T-helper 9 cell (primary cell): ENCODE data around the gene PCNP.
"Not testable (repeated sequence)": the region's sequence is repeated elsewhere in the genome, so short reads cannot be mapped to it uniquely, and the experiment has no call there.

Experiments
- DNase-seq: peaks from one replicate; pipeline ENCODE4 v3.0.0-alpha.2; 2020

PCNP gene

DNA sequence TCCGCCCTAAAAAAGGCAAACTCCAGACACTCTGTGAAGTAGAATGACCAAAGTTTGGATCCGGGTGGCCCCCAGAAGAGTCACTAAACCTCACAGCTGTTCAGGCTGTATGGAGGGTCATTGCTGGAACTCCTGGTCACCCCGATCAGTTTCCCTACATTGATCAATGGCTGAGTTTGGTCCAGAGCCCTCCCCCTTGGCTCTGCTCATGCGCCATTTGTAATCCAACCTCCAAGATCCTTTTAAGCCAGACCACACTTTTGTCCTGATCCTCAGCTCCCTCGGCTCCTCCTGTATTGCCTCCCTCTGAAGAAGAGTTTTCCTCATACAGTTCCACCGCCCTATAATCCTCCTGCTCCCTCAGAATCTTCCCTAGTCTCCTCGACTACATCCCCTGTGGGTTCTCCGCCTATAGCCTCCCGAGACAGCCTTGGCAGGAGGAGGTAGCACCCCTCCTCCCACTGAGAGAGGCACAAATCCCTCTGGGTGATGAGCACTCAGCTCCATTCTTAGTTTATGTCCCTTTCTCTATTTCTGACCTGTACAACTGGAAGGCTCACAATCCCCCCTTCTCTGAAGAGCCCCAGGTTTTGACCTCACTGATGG, 60.7 kb downstream of the PCNP start:
- no peak for DNase-seq

DNA sequence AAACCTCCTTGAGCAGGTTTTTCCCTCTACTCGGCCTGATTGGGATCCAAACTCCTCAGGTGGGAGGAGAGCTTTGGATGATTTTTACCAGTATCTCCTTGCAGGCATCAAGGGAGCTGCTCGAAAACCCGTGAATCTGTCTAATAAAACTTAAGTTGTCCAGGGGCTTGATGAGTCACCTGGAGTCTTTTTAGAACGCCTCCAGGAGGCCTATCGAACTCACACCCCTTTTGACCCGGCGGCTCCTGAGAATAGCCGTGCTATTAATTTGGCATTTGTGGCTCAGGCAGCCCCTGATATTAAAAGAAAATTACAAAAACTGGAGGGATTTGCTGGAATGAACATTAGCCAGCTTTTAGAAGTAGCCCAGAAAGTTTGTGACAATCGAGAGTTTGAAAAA, 61.4 kb downstream of the PCNP start:
- no peak for DNase-seq

DNA sequence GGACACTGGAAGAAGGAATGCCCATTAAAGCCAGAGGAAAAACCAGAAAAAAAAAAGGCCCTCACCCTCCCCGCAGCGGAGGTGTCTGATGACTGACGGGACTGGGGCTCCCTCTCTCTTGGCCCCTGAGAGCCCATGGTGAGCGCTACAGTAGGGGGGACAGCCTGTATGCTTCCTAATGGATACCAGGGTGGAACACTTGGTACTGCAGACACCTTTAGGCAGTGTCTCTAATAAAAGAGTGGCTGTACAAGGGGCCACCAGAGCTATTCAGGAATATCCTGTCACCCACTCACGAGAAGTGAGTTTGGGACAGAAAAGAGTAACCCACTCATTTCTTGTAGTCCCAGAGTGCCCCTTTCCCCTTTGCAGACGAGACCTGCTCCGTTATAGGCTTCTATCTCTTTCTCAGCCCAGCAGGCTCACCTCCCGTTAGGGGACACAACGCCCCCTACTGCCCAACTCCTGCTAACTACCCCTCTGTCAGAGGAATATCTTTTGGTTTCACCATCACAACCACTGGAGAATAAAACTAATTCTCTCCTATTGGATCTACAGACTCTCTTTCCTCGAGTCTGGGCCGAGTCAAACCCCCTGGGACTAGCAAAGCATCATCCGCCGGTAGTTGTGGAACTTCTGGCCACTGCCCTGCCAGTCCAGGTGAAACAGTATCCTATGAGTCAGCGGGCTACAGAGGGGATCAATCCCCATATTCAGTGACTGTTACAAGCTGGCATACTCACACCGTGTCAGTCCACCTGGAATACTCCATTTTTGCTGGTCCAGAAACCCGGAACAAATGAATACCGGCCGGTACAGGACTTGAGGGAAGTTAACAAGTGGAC, 62.2 kb downstream of the PCNP start:
- peak; percentile 58 for DNase-seq

DNA sequence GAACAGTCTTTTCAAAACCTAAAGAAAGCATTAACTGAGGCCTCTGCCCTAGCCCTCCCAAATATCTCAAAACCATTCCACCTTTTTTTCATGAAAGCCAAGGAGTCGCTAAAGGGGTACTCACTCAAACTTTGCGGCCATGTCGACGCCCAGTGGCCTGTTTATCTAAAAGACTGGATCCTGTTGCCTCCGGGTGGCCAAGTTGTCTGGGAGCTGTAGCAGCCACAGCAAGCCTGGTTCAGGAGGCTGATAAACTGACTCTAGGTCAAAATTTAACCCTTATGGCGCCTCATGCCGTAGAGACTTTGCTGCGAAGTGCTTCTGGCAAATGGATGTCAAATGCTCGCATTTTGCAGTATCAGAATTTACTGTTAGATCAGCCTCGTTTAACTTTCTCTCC, 63.5 kb downstream of the PCNP start:
- DNase-seq: no peak

DNA sequence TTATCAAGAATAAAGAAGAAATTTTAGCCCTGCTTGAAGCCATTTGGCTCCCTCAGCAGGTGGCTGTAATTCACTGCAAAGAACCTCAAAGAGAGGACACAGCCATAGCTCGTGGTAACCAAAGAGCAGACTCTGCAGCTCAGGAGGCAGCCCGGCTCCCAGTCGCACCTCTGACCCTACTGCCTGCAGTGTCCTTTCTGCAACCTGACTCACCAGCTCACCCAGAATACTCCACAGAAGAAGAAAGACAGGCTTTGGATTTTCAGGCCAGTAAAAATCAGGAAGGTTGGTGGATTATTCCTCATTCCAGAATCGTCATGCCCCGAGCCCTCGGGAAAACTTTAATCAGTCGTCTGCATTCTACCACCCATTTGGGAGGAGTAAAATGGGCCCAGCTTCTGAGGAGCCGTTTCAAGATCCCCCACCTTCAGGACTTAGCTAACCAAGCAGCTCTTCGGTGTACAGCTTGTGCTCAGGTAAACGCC, 64.3 kb downstream of the PCNP start:
- no peak for DNase-seq

DNA sequence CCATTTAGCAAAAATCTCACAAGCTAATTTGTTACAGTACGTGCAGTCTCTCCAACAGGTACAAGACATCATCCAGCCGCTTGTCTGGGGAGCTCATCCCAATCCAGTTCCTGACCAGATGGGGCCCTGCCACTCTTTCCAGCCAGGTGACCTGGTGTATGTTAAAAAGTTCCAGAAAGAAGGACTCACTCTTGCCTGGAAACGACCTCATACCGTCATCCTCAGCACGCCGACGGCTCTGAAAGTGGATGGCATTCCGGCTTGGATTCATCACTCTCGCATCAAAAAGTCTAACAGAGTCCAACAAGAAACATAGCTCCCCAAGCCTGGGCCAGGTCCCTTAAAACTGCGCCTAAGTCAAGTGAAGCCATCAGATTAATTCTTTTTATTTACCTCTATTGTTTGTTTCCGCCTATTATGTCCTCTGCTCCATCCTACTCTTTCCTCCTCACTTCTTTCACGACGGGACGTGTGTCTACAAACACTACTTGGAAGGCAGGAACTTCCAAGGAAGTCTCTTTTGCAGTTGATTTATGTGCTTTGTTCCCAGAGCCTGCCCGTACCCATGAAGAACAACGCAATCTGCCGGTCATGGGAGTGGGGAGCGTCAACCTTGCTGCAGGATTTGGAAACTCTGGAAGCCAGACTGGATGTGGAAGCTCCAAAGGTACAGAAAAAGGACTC, 65.4 kb downstream of the PCNP start:
- no peak for DNase-seq

DNA sequence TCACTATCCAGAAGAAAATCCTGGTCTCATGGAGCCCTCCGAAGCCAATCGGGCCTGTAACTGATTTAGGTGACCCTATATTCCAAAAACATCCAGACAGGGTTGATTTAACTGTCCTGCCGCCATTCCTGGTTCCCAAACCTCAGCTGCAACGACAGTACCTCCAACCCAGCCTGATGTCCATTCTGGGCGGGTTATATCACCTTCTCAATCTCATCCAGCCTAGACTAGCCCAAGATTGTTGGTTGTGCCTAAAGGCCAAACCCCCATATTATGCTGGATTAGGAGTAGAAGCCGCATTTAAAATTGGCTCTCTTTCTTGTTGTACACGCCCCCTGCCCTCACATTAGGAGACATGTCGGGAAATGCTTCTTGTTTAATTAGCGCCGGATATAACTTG, 66.3 kb downstream of the PCNP start:
- DNase-seq: no peak

DNA sequence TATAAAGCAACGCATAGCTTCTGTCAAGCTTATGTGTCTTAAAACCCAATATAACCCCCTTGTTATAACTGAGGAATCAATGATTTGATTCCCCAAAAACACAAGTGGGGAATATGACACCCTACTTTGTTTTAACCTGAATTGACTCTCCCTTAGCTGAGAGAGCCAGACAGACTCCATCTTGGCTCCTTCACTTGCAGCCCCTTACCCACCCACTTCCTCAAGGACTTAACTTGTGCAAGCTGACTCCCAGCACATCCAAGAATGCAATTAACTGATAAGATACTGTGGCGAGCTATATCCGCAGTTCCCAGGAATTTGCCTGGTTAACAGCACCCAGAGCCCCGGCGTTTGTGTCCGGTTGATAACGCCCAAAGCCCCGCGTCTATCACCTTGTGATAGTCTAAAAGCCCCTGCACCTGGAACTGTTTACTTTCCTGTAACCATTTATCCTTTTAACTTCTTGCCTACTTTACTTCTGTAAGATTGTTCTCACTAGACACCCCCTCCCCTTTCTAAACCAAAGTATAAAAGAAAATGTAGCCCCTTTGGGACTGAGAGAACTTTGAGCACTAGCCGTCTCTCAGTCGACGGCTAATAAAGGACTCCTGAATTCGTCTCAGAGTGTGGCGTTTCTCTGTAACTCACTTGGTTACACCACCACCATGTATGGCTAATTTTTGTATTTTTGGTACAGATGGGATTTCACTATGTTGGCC, 67.6 kb downstream of the PCNP start:
- DNase-seq: not testable (repeated sequence)

DNA sequence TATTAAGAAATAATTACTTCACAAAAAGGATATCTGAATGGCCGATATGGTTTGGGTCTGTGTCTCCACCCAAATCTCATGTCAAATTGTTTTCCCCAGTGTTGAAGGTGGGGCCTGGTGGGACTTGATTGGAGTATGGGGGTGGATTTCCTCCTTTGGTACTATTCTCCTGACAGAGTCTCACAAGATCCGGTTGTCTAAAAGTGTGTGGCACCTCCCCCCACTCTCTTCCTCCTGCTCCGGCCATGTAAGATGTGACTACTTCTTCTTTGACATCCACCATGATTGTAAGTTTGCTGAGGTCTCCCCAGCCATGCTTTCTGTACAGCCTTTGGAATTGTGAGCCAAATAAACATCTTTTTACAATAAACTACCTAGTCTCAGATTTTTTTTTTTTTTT, 68.5 kb downstream of the PCNP start:
- DNase-seq: no peak

DNA sequence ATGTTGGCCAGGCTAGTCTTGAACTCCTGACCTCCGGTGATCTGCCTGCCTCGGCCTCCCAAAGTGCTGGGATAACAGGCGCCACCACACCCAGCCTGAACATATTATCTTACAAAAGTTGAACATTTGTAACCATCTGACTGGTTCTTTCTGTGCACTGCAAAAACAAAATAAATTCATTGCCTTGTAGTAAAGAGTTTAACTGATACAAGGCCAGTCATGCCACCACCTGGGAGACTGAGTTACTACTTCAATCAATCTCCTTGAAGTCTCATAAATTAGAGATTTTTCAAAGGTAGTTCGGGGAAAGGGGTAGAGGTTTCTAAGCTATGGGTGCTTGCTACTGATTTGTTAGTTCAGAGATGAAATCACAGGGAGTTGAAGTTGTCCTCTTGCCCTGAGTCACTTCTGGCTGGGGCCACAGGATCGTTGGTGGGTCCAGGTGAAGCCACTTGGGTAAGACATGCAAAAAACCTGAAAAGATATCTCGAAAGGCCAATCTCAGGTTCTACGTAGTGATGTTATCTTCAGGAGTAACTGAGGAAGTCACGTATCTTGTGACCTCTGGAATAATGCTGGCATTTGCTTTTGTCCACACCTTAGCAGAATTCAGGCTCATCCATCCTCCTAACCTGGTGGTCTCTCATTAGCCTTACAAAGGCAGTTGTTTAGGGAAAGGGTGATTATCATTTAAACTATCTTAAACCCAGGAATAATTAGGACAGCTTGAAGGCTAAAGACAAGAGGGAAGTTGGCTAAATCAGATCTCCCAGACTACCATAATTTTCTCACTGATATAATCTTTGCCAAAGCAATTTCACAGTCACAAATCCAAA, 69.2 kb downstream of the PCNP start:
- no peak for DNase-seq
